ENCODE results near the gene COCH. TPM values are rescaled to one million over a fixed set of nuclear protein-coding genes. Genes with fewer than 3 reads are reported as not detected.

COCH gene
- total and polyA plus RNA-seq, 10 of the 15 experiments (the other 5 are each of a cell fraction or from before 2014, with no cell fraction given) = 1.8 to 8.3 (median 5.1) TPM

GRCh38 chr14:30869551-30870155 lies 4.7 kb upstream of the COCH start:
- H3K36me3 ChIP-seq (ENCODE audit: control insufficient read depth in 2 of 2, insufficient read depth in 2 of 2, low read length in 1 of 2) = no peaks in the 10 kb centered on the region
- ChIA-PET RAD21 (ENCODE audit: unreplicated experiment) (no interaction called here), CTCF (interaction anchor here (1.5 kb wide), 1 partner anchor 35 kb away, joined by 3 read pairs; no protein-coding TSS in a partner anchor), SMC1A (ENCODE audit: uncharacterized antibody, unreplicated experiment) (interaction anchor here (1.2 kb wide), 1 partner anchor 211 kb away, joined by 4 read pairs; no protein-coding TSS in a partner anchor), POLR2A (no interaction called here)
- no peak overlapping the region for H2AFZ ChIP-seq (ENCODE audit: control insufficient read depth, low read depth, low read length)
- in situ Hi-C loops (cut with MboI) (no loop called here), intact Hi-C loops (cut with micrococcal nuclease; ENCODE audit: unreplicated experiment) (loop anchor here (5.0 kb wide), 1 partner anchor 157 kb away; no protein-coding TSS in a partner anchor)
- ATAC-seq (no peak), DNase-seq (ENCODE audit: low read depth, low spot score) (no peak), FAIRE-seq (no peak)
- H3K4me2 ChIP-seq (ENCODE audit: control insufficient read depth, insufficient read depth) = no peak overlapping the region
- 100% methylated on average over 2 of the region's 2 CpGs for WGBS (ENCODE audit: insufficient coverage, insufficient replicate concordance, low lambda C conversion rate, missing lambda C conversion rate)
- H3K79me2 ChIP-seq (ENCODE audit: control insufficient read depth, insufficient read depth, low read length) = no peaks in the 10 kb centered on the region
- peaks cover 2% of the 10 kb centered on the region in 2 experiments; a peak in 1 of 4 replicates for H3K27me3 ChIP-seq (replicated peaks in 1 of 2; ENCODE audit: control insufficient read depth in 2 of 2, insufficient read depth in 2 of 2, low read length in 1 of 2)
- H3K9ac ChIP-seq (ENCODE audit: control insufficient read depth, insufficient read depth, low read length) = no peak overlapping the region
- peaks cover 5% of the 10 kb centered on the region for H3K4me1 ChIP-seq (ENCODE audit: control insufficient read depth, insufficient read depth, low read length)
- no peak for TF ChIP-seq ELK1 (IDR thresholded peaks at IDR 0.05; ENCODE audit: low read depth, low read length)
- TF ChIP-seq ZBTB11 (CRISPR knock-in tag; IDR thresholded peaks at IDR 0.05) = no peak
- no peak for TF ChIP-seq MEF2B (IDR thresholded peaks at IDR 0.05; ENCODE audit: partially characterized antibody, poor library complexity, severe bottlenecking)
- no peak for TF ChIP-seq RBBP5 (conservative IDR thresholded peaks at IDR 0.05)
- no peak for TF ChIP-seq WRNIP1 (IDR thresholded peaks at IDR 0.05; ENCODE audit: borderline replicate concordance, low read depth, low read length)
- no peak for TF ChIP-seq IRF5 (IDR thresholded peaks at IDR 0.05; ENCODE audit: borderline replicate concordance)
- no peak for TF ChIP-seq POLR2AphosphoS2 (IDR thresholded peaks at IDR 0.05; ENCODE audit: low read depth, low read length)
- no peak for TF ChIP-seq EP300 (IDR thresholded peaks at IDR 0.05; ENCODE audit: borderline replicate concordance in 1 of 2, control insufficient read depth in 1 of 2, low read depth in 2 of 2, low read length in 2 of 2)
- TF ChIP-seq HCFC1 (IDR thresholded peaks at IDR 0.05; ENCODE audit: low read length) = no peak
- H3K4me3 ChIP-seq = no peak overlapping the region
- H3K27ac ChIP-seq (ENCODE audit: control insufficient read depth, insufficient read depth) = no peak overlapping the region
- BruUV-seq (replicated peaks) = no TSS peak
- no peaks in the 10 kb centered on the region for H4K20me1 ChIP-seq (ENCODE audit: control insufficient read depth, insufficient read depth)
- no peaks in the 10 kb centered on the region for H3K9me3 ChIP-seq (replicated peaks; ENCODE audit: control insufficient read depth, insufficient read depth, low read length)

Data from GM12878 (cell line).